Measurements from ENCODE around the gene GOSR1.
"Not testable (repeated sequence)": the region's sequence is repeated elsewhere in the genome, so short reads cannot be mapped to it uniquely, and the experiment has no call there.

GOSR1 gene

GRCh38 chr17:30563131-30563904, 86.1 kb downstream of the GOSR1 start:
- DNase-seq = not testable (repeated sequence)

GRCh38 chr17:30563905-30564390, 86.7 kb downstream of the GOSR1 start:
- DNase-seq = not testable (repeated sequence)

- DNase-seq = not testable (repeated sequence)
Observed at GRCh38 chr17:30564422-30565072, 87.3 kb downstream of the GOSR1 start.

GRCh38 chr17:30565073-30565935, 88.1 kb downstream of the GOSR1 start:
- no peak for DNase-seq

- not testable (repeated sequence) for DNase-seq
Observed at GRCh38 chr17:30566104-30566503, 88.9 kb downstream of the GOSR1 start.

GRCh38 chr17:30566516-30567225, 89.5 kb downstream of the GOSR1 start:
- not testable (repeated sequence) for DNase-seq

- DNase-seq = no peak
Observed at GRCh38 chr17:30567231-30568116, 90.3 kb downstream of the GOSR1 start.

- no peak for DNase-seq
Observed at GRCh38 chr17:30568117-30568430, 90.9 kb downstream of the GOSR1 start.

GRCh38 chr17:30569531-30570175, 92.4 kb downstream of the GOSR1 start:
- DNase-seq = not testable (repeated sequence)

- DNase-seq = peak; percentile 14
Observed at GRCh38 chr17:30570191-30570590, 93.0 kb downstream of the GOSR1 start.

- peak; percentile 14 for DNase-seq
Observed at GRCh38 chr17:30570596-30571265, 93.5 kb downstream of the GOSR1 start.

GRCh38 chr17:30571404-30571803, 94.2 kb downstream of the GOSR1 start:
- peak; percentile 23 for DNase-seq

- DNase-seq = no peak
Observed at GRCh38 chr17:30571921-30572320, 94.7 kb downstream of the GOSR1 start.

- not testable (repeated sequence) for DNase-seq
Observed at GRCh38 chr17:30572651-30573554, 95.7 kb downstream of the GOSR1 start.

- no peak for DNase-seq
Observed at GRCh38 chr17:30573603-30574175, 96.5 kb downstream of the GOSR1 start.

GRCh38 chr17:30574309-30574708, 97.1 kb downstream of the GOSR1 start:
- not testable (repeated sequence) for DNase-seq

GRCh38 chr17:30574806-30575205, 97.6 kb downstream of the GOSR1 start:
- not testable (repeated sequence) for DNase-seq

GRCh38 chr17:30575648-30576325, 98.6 kb downstream of the GOSR1 start:
- DNase-seq = not testable (repeated sequence)
